CD4-positive, alpha-beta T cell treated with Interleukin-12 subunit alpha and Interleukin-12 subunit beta, for 1 hour (primary cell): Measurements from ENCODE around the gene DSC1.
"Not testable (repeated sequence)": the region's sequence is repeated elsewhere in the genome, so short reads cannot be mapped to it uniquely, and the experiment has no call there.

Experiments used
- DNase-seq: peaks from one replicate; pipeline ENCODE4 v3.0.0-alpha.2; 2020

The DSC1 gene

DNA sequence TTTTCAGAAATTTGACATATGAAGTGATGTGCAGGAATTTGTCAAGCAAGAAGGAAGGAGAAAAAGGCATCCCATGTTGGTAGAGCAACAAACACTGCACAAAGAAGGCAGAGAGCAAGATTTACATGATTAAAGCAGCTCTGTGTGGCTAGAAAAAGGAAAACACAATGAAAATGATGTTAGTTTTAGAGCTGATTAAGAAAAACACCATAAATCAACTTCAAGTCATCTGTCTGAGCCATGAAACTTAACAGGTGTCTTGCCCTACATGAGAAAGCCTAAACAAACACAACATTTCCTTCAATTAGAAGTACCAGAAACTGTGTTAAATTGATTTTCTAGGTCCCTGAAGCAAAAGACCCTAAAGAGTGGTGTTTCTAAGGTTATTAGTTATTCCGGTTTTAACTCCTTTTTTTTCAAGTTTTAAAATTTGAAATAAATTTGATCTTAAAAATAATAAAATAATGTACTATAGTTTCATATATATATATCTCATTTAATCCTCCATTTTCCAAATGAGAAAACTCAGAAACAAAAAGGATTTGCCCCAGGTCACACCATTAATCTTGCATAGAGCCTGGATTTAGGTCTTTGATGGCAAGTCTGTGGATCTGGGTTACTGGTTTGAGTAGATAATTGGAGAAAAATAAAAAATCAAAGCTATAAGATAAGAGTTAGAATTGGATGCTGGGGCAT, 8.6 kb upstream of the DSC1 start:
- DNase-seq = no peak

DNA sequence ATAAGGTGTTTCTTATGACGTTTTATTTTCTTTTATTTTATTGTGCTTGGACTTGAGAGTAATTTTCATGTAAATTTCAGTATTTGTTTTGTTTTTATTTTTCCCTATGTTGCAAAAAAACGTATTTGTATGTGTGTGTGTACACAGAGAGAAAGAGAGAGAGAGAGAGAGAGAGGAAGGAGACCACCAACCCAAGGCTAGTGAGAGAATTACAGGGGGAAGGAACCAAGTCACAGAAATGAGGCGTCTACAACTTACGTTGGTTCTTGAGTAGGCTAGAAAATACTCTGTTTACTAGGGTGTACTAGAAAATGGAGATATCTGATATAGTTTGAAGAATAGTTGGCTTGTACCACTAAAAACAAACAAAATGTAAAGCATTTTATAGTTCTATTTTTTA, 7.7 kb upstream of the DSC1 start:
- no peak for DNase-seq

DNA sequence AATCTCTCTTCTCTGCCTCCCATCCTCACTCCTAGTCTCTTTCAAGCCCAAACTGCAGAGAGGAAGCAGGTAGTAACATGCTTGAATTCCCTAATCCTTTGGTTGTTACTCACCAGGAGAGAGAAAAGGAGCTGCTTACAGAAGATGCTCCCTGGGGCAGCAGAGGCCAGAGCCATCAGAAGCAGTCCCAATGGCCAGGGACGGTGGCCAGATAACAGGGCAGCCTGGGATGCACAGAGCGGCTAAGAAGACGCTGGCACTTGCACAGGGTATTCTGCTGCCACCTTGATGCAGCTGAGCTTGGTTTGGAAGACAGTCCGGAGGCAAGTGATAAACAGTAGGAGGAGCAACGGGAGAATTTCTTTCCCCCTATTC, 250 bp downstream of the DSC1 start:
- DNase-seq = no peak

DNA sequence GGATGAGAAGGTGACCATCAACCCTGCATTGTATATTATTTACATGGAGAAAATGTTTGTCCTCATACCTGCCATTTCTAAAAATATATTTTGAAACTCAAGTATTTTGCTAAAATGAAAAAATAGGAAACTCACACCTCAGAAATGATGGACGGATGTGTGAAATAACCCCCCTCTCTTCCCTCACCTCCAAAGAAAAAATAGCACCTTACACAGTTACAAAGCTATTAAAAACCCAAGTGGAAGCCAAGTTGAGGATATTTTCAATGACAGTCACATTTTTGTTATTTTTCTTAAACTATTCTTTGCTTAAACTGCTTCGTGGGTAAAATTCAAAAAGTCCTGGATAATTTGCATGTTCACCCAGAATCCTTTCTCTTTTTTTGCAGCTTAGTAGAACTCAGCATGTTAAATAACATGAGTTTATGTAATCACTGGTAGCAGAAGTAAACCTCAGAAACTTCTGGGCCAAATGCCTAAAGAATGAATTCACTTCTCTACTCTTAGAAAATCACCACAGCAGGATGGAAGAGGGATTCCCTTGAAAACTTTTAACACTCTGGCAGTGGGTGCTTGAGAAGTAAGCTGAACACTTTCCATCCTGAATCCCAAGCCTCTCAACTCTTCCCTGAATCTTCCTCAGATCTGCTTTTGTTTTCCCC, 768 bp downstream of the DSC1 start:
- no peak for DNase-seq

DNA sequence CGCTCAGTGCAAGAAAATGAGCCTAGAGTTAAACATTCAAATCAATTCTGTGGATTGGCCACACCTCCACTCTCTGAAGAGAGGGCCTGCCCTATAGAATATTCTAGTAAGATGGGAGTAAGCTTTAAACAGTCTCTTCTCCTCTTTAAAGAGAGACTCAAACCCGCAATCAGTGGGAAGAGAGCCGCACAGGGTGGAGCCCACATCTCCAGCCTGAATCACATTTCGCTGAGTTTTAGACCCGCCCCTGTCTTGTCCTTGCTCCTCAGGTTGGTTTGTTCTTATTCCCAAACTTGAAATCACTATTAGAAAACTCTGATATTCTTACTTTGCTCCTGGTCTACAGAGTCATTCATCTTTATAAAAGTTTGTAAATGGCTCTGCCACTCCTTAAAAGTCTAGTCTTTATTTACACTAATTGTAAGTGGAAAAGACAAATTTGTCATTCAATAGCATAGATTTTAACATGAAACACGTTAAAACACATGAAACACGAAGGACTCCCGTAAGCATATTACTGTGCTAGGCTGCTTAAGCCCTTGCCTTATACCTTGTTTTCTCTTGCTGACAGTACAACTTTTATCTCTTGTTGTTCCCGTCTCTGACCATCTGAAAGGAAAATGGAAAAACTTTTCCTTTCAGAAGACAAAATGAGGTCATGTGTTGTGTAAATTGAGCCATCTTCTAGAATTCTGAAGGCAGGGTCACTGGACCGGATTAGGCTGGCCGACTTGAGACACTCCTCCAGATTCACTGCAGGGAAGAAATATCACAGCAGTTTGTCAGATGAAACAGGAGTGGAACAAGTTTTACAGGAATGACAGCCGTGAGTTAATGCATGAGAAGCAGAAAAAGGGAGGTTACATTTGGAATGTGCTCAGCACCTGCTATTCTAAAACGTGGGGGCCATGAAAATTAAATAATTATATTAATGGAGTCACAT, 5.6 kb downstream of the DSC1 start:
- no peak for DNase-seq

- no peak for DNase-seq
Measured at GRCh38 chr18:31155498-31155897, 7.2 kb downstream of the DSC1 start.

- DNase-seq = no peak
Measured at GRCh38 chr18:31154181-31154580, 8.5 kb downstream of the DSC1 start.

DNA sequence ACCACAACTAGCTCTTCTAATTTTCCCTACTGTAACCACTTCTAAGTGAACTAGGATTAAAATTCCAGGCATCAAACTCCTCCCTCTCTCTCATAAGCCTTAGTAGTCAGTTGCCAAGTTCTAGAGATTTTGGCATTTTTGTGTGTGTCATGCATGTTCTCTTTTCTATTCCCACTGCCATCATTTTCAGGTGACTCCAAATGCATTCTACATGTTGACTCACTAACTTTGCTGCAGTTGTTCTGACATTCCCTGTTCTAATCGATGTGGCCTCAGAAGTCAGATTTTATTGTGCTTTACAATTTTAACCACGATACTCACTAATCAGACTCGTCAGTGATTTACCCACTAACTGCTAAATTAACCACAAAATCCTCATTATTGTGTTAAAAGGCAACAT, 13.3 kb downstream of the DSC1 start:
- no peak for DNase-seq

DNA sequence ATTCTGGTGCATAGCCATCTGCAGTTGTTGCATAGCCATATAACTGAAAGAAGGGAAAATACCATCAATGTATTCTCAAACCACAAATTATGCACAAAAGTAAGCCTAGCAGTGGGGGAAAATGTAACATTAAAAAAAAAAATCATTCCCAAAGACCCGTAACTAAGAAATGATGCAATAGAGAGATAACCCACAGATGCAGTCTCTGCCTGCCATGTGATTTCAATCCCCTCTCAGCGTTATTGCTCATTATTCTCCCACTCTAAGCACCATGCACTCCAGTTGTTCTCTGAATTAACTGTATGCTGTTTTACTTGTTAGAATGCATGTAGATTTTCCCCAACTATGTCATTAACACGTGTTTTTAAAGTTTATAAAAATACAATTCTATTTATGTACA, 14.1 kb downstream of the DSC1 start:
- DNase-seq = no peak

DNA sequence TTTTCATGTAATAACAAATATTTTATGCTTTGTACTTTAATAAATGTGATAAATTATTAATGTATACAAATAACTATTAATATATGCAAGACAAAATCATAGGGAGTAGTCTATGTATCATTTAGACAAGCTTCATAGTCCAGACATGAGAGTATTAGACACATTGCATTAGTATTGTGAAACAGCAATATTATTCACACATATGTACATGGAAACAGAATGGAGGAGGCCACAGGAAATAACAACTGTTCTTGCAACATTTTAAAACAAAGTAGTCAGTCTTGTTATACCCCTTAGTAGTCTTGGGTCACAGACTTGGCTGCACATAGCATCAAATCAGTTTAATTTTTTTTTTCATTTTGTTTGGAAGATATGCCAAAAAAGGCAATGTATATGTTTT, 15.8 kb downstream of the DSC1 start:
- DNase-seq = no peak

DNA sequence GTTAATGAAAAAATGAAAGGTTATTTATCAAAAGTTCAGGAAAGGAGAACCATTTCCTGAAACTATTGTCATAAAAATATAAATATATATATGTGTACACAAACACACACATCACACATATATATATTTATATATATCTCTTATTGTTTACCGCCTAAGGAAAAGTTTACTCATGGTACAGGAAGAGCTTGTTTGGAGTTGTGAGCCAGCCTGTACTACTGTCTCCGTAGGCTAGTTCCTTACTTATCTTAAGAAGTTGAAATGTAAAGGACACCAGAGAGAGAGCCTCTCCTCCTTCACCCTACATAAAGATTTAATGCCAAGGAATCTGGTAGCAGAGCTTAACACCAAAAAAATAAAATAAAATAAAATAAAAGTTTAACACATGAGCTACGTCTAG, 19.6 kb downstream of the DSC1 start:
- DNase-seq = no peak

GRCh38 chr18:31138709-31139108, 23.9 kb downstream of the DSC1 start:
- DNase-seq = no peak

DNA sequence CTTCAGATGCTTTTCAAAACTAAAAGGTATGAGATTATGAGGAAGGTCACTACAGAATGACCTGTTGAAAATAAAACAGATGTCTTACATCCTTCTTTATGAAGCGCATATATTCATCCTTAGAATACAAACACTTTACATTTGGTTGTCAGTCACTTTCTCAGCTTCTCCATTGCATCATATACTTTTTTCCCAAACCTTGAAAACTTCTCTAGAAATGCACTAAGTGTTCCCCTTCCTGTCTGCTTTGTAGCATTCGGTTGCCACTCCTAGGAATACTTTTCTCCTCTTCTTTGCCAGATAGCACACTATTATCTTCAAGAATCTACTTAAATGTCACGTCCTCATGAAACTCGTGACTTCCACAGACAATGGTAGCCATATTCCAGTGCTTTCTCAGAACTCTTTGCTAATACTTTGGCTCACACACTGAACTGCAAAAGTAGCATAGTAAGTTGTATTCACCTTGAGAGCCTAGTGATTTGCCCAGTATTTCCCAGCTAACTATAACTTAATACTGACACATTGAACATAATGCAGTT, 27.6 kb downstream of the DSC1 start:
- DNase-seq = no peak

DNA sequence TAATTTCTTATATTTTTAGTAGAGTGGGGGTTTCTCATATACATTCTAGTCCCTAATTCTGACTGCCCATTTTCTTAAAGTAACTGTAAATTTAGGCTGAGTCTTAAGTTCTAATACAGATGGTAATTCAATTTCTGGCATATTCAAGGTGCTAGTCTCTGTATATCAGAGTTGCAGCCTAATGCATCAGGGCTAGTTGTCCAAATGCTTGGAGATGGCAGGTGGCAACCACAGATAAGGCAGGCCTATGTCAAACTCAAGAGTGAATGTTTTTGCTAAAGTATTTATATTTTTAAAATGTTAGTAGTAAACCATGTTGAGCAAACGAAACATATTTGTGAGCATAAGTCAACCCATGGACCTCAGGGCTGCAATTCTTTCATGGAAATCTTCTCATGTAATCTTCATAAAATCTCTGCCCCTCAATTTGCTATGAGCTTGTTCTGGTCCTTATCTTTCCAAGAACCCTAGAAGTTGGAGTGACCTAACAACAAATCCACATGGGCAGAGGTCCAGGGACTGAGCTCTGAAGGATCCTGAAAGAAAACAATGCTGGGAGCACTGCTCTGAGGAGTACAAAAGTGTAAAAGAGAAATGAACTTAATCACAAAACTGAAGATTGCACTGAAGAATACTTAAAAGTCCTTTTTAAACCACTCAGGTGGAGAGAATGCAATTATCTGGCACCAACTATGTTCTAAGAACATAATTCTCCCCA, 33.1 kb downstream of the DSC1 start:
- DNase-seq = no peak

GRCh38 chr18:31125878-31126277, 36.8 kb downstream of the DSC1 start:
- no peak for DNase-seq

- not testable (repeated sequence) for DNase-seq
Measured at GRCh38 chr18:31123125-31123524, 39.5 kb downstream of the DSC1 start.

- no peak for DNase-seq
Measured at GRCh38 chr18:31120594-31120993, 42.1 kb downstream of the DSC1 start.

DNA sequence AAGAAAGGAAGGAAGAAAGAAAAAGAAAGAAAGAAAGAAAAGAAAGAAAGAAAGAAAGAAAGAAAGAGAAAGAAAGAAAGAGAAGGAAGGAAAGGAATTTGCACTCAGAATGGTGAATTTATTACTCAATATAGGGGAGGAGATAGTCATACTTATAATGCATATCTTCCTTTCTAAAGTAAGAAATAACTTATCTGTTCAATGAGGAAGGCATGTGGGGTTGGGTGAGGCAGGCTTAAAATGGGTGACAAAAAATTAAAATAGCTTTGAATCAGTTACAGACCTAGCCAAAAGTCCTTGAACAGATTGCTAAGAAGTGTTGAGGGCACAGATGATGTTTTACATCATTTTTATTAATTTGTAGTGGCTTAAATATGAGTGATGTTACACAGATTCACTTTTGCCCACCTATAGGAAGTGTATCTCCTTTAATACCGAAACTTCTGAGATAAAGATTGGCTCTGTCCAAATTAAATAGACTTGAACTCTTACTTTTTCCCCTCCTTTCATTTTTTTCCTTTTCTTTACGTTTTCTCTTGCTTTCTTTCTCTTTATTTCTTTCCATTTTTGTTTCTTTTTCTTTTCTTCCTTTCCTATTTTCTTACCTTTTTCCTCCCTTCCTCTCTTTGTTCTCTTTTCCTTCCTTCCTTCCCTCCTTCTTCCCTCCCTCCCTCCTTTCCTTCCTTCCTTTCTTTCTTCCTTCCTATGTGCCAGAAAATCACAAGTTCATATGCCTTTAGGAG, 45.6 kb downstream of the DSC1 start:
- DNase-seq = no peak

DNA sequence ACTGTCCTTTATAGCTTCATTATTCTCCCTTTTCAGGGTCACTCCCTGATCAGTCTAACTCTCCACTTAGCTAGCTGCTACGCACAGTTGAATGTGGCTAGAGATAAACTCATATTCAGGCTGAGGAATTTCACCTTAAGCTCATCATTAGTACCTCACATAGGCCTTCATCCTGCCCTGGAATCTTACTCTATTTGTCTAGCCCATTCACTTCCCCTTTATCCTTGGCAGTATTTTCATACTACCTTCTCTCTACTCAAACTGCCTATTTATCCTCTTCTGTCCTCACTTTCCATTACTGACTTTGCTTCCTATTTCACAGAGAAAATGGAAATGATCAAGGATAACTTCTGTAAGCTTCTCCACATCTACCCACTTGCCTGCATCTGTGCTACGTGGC, 49.9 kb downstream of the DSC1 start:
- no peak for DNase-seq

- no peak for DNase-seq
Measured at GRCh38 chr18:31105733-31106132, 56.9 kb downstream of the DSC1 start.

- no peak for DNase-seq
Measured at GRCh38 chr18:31104444-31104843, 58.2 kb downstream of the DSC1 start.

DNA sequence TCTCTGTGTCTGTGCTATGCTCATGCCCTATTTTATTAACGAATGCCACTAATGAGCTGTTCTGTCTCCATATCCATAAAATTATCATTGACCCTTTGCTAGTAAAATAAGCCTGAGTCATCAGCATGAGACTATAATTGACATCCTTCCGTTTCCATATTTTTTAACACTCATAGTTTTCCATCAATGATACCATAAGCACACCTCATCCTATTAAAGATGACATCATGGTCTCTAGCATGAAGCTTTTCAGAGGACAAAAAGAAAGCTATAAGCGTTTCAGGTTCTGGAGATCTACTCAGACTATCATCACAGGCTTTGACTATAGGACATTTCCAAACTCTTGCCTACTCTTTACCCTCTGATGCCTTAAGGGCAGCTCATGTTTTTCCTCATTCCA, 59.2 kb downstream of the DSC1 start:
- no peak for DNase-seq
